K562 (cell line): Measurements from ENCODE around the gene LGALS13. TPM values are rescaled to one million over a fixed set of nuclear protein-coding genes. Genes with fewer than 3 reads are reported as not detected.

ENCODE experiments used
- ATAC-seq: fragments of 200-7000 bp; cut with Tn5 transposase; 3 replicates; pipeline ENCODE4 v1.9.1; 2020; ENCODE audit warnings: moderate library complexity
- BruUV-seq: library from RNA; stranded (reverse); fragments of 400-500 nt; replicated peaks from 2 replicates; lab custom pipeline; 2021; lab: Mats Ljungman, UMichigan
- CTCF ChIA-PET: fragments of 300-600 bp; formaldehyde crosslinking; extraction: SDS; loops from one replicate; lab custom pipeline; 2021; ENCODE audit warnings: low intra/inter-chr PET ratio; lab: Yijun Ruan, JAX
- POLR2A ChIA-PET: fragments of 300-600, 350-650 bp; sonication (Branson Sonifier 250); formaldehyde crosslinking; extraction: SDS; loops from one replicate; lab custom pipeline; 2021; ENCODE audit warnings: antibody characterized with exemption, inconsistent platforms; lab: Yijun Ruan, JAX
- DNase-seq, 4 experiments: peaks; one replicate each; pipeline versions ENCODE4 v3.0.0 to v3.0.0-alpha.2; 2011 to 2018; ENCODE audit warnings: low spot score in 3 of 4, mixed read lengths in 3 of 4; ENCODE audit errors: extremely low read depth in 1 of 4
- FAIRE-seq: peaks from 2 replicates; lab custom pipeline; 2011; peaks lifted over from hg19 to GRCh38; lab: Jason Lieb, UNC
- H2AFZ ChIP-seq: 2 replicates; pipeline ENCODE4 v1.6.0; 2011; ENCODE audit warnings: low read depth, low read length, control low read depth, inconsistent platforms
- H3K27ac ChIP-seq: fragments of 200-600 bp; 3 replicates; pipeline ENCODE4 v1.8.0; 2011; ENCODE audit warnings: low read depth, mild to moderate bottlenecking, control low read depth, inconsistent platforms, low read length, moderate library complexity, mixed read lengths; ENCODE audit errors: extremely low read depth
- H3K27me3 ChIP-seq, 2 experiments: fragments of 300-600 bp in 1 of 2; 2 replicates in 1 of 2; 3 replicates in 1 of 2; pipeline versions ENCODE4 v1.6.0 to v1.8.0; 2011; ENCODE audit warnings: inconsistent platforms in 2 of 2, low read length in 2 of 2, mild to moderate bottlenecking in 1 of 2, mixed read lengths in 1 of 2, moderate library complexity in 1 of 2; ENCODE audit not compliant: control insufficient read depth in 2 of 2, insufficient read depth in 2 of 2
- H3K36me3 ChIP-seq: fragments of 300-600 bp; 3 replicates; pipeline ENCODE4 v1.8.0; 2011; ENCODE audit warnings: mild to moderate bottlenecking, low read length, inconsistent platforms; ENCODE audit not compliant: control insufficient read depth, insufficient read depth
- H3K4me1 ChIP-seq, 2 experiments: fragments of 200-600 bp in 1 of 2; replicated peaks in 1 of 2; 2 replicates in 1 of 2; 3 replicates in 1 of 2; pipeline versions ENCODE4 v1.5.1 to v1.8.0; 2011; ENCODE audit warnings: inconsistent platforms in 2 of 2, low read length in 2 of 2, mild to moderate bottlenecking in 1 of 2, mixed read lengths in 1 of 2, moderate library complexity in 1 of 2; ENCODE audit not compliant: control insufficient read depth in 2 of 2, insufficient read depth in 2 of 2
- H3K4me2 ChIP-seq: 2 replicates; pipeline ENCODE4 v1.6.1; 2011; ENCODE audit warnings: low read length, control low read depth, inconsistent platforms, mixed read lengths; ENCODE audit not compliant: insufficient read depth
- H3K4me3 ChIP-seq: fragments of 200-600 bp; sonication (generic), shearing (Covaris generic); 2 replicates; pipeline ENCODE4 v1.5.1; 2016; ENCODE audit warnings: control low read depth, inconsistent platforms
- H3K79me2 ChIP-seq: fragments of 200-600 bp; 3 replicates; pipeline ENCODE4 v1.8.0; 2011; ENCODE audit warnings: low read length, inconsistent platforms; ENCODE audit not compliant: control insufficient read depth, insufficient read depth
- H3K9ac ChIP-seq, 2 experiments: 2 replicates each; pipeline versions ENCODE4 v1.6.0 to v1.6.1; 2011; ENCODE audit warnings: low read depth in 2 of 2, low read length in 2 of 2, control low read depth in 1 of 2, inconsistent platforms in 1 of 2, mild to moderate bottlenecking in 1 of 2, mixed read lengths in 1 of 2; ENCODE audit not compliant: insufficient read depth in 1 of 2
- H3K9me1 ChIP-seq: one replicate; pipeline ENCODE4 v1.6.0; 2011; ENCODE audit warnings: inconsistent platforms, mild to moderate bottlenecking, low read length, moderate library complexity; ENCODE audit not compliant: control insufficient read depth, insufficient read depth
- H3K9me3 ChIP-seq: replicated peaks from 2 replicates; pipeline ENCODE4 v1.5.1; 2011; ENCODE audit warnings: low read depth, low read length, inconsistent platforms; ENCODE audit not compliant: control insufficient read depth, insufficient read depth
- H4K20me1 ChIP-seq: replicated peaks from 2 replicates; pipeline ENCODE4 v1.6.1; 2011; ENCODE audit warnings: low read length, inconsistent platforms, mixed read lengths; ENCODE audit not compliant: control insufficient read depth, insufficient read depth
- ATF3 ChIP-seq, 2 experiments: fragments of 450-650 bp in 1 of 2; sonication (generic) in 1 of 2; formaldehyde crosslinking in 1 of 2; IDR thresholded peaks in 1 of 2; conservative IDR thresholded peaks in 1 of 2; 2 replicates each; pipeline versions ENCODE4 v1.6.1 to v1.8.1; 2016 to 2023; ENCODE audit warnings: mild to moderate bottlenecking in 2 of 2, moderate library complexity in 2 of 2, inconsistent platforms in 1 of 2, missing genetic modification reagents in 1 of 2
- BRCA1 ChIP-seq, 2 experiments: fragments of 450-650 bp in 1 of 2; sonication (generic) in 1 of 2; formaldehyde crosslinking in 1 of 2; IDR thresholded peaks; 2 replicates each; pipeline versions ENCODE4 v1.5.0 to v1.6.1; 2017 to 2020; ENCODE audit warnings: mild to moderate bottlenecking in 1 of 2, missing genetic modification reagents in 1 of 2
- CGGBP1 ChIP-seq: fragments of 250-450 bp; sonication (Bioruptor Pico); IDR thresholded peaks from 2 replicates; pipeline ENCODE4 v1.9.0; 2021; ENCODE audit warnings: mild to moderate bottlenecking
- E4F1 ChIP-seq: fragments of 250-450 bp; sonication (Bioruptor Pico); IDR thresholded peaks from 2 replicates; pipeline ENCODE4 v1.5.0; 2021; ENCODE audit warnings: mild to moderate bottlenecking, borderline replicate concordance
- ETV6 ChIP-seq, 3 experiments: fragments of 150-350 bp in 1 of 3; sonication (generic) in 1 of 3; formaldehyde crosslinking in 1 of 3; IDR thresholded peaks; 2 replicates each; pipeline versions ENCODE4 v1.6.1 to v1.8.0; 2014 to 2022; ENCODE audit warnings: borderline replicate concordance in 2 of 3, low read depth in 2 of 3, antibody characterized with exemption in 1 of 3, low read length in 1 of 3, mild to moderate bottlenecking in 1 of 3, missing genetic modification reagents in 1 of 3
- NONO ChIP-seq, 2 experiments: fragments of 200-400 bp in 1 of 2; fragments of 450-650 bp in 1 of 2; formaldehyde crosslinking in 1 of 2; IDR thresholded peaks; 2 replicates each; pipeline ENCODE4 v1.6.1; 2017; ENCODE audit warnings: low read depth in 2 of 2, mild to moderate bottlenecking in 2 of 2, moderate library complexity in 2 of 2, low read length in 1 of 2
- RB1 ChIP-seq: fragments of 450-650 bp; IDR thresholded peaks from 2 replicates; pipeline ENCODE4 v1.6.1; 2017; ENCODE audit warnings: low read depth, mild to moderate bottlenecking
- RBFOX2 ChIP-seq: fragments of 200-400 bp; formaldehyde crosslinking; IDR thresholded peaks from 2 replicates; pipeline ENCODE4 v1.6.1; 2017; ENCODE audit warnings: low read depth, mild to moderate bottlenecking, low read length, moderate library complexity
- SAP30 ChIP-seq: fragments of 200-600 bp; sonication (generic); IDR thresholded peaks from 2 replicates; pipeline ENCODE4 v1.6.1; 2012; ENCODE audit warnings: borderline replicate concordance, low read depth, mild to moderate bottlenecking, moderate library complexity, low read length, control low read depth, inconsistent platforms; ENCODE audit not compliant: insufficient read depth, poor library complexity, severe bottlenecking
- SRF ChIP-seq, 2 experiments: fragments of 250-450, 450-650 bp in 1 of 2; sonication (Bioruptor Pico) in 1 of 2; sonication (generic) in 1 of 2; formaldehyde crosslinking; IDR thresholded peaks; 2 replicates each; pipeline versions ENCODE4 v1.5.0 to v1.5.1; 2020 to 2022; ENCODE audit warnings: mild to moderate bottlenecking in 1 of 2, missing genetic modification reagents in 1 of 2
- TCFL5 ChIP-seq: fragments of 250-450 bp; sonication (Bioruptor Pico); conservative IDR thresholded peaks from 2 replicates; pipeline ENCODE4 v1.6.1; 2021; ENCODE audit warnings: mild to moderate bottlenecking, moderate library complexity, matching md5 sums
- TRIM25 ChIP-seq: fragments of 450-650 bp; IDR thresholded peaks from 2 replicates; pipeline ENCODE4 v1.7.0; 2016; ENCODE audit warnings: borderline replicate concordance
- ZNF133 ChIP-seq: fragments of 250-450 bp; sonication (Bioruptor Pico); IDR thresholded peaks from 2 replicates; pipeline ENCODE4 v1.4.0; 2020; ENCODE audit warnings: mild to moderate bottlenecking
- ZNF586 ChIP-seq: fragments of 450-650 bp; formaldehyde crosslinking; conservative IDR thresholded peaks from 2 replicates; pipeline ENCODE4 v1.4.0; 2020; ENCODE audit warnings: mild to moderate bottlenecking, moderate library complexity
- ZNF699 ChIP-seq: fragments of 250-450 bp; sonication (Bioruptor Pico); IDR thresholded peaks from 2 replicates; pipeline ENCODE4 v1.8.0; 2021; ENCODE audit warnings: mild to moderate bottlenecking, moderate library complexity; ENCODE audit not compliant: insufficient replicate concordance
- WGBS: fragments of 100-300 bp; shearing (Covaris generic); methylation state at CpG from one replicate; pipeline ENCODE4 v1.1.6; 2016; ENCODE audit warnings: low coverage, mixed read lengths; ENCODE audit not compliant: insufficient coverage; ENCODE audit errors: missing lambda C conversion rate; 5-methylcytosine and 5-hydroxymethylcytosine counted together
- in situ Hi-C: fragments of 300-500 bp; cut with MboI; formaldehyde crosslinking; loops from 4 replicates; pipeline ENCODE4 v1.15.0; 2018; ENCODE audit warnings: inconsistent platforms, mixed read lengths
- intact Hi-C: fragments of 100-400 bp; cut with micrococcal nuclease; formaldehyde crosslinking; loops from 2 replicates; pipeline ENCODE4 v1.14.2; 2022
- polyA plus RNA-seq, 8 experiments: library from polyadenylated mRNA; depleted of rRNA in 4 of 8; stranded (reverse) in 5 of 8; unstranded in 3 of 8; fragments of >200 nt; fragmentation: Nextera tagmentation in 2 of 8; fragmentation: Illumina TruSeq in 1 of 8; extraction: Ambion mirVana in 2 of 8; extraction: Trizol in 1 of 8; gene quantifications; 2 replicates each; pipeline versions ENCODE4 v1.2.1 to v1.2.3, GENCODE V29; 2011 to 2014; ENCODE audit warnings: inconsistent platforms in 1 of 8, missing spikeins in 1 of 8
- total RNA-seq, 7 experiments: library from RNA; depleted of rRNA in 6 of 7; stranded (reverse); fragments of >200 nt in 6 of 7; fragmentation: Illumina TruSeq in 2 of 7; extraction: Trizol in 2 of 7; gene quantifications; 2 replicates each; pipeline versions ENCODE4 v1.2.1 to v1.2.3, GENCODE V29; 2011 to 2021; ENCODE audit warnings: low replicate concordance in 1 of 7

The LGALS13 gene
- total and polyA plus RNA-seq, 9 of the 15 experiments (the other 6 are each of a cell fraction or from before 2014, with no cell fraction given), result 0.11 to 0.43 TPM; not detected in 7

GRCh38 chr19:39655613-39656012, 53.3 kb downstream of the LGALS13 start, which contains the start of gene LGALS16:
Gene LGALS16 (plus strand): TSS chr19:39655913. CDS start chr19:39655962, 49 bp downstream.
- Histone ChIP-seq H3K9me3 (no peaks in the 10 kb centered on the region), H3K4me2 (no peak within 1 kb of the TSS), H3K79me2 (no peaks in the 10 kb centered on the region), H3K9ac (no peak within 1 kb of the TSS), H3K36me3 (no peaks in the 10 kb centered on the region), H2AFZ (no peak within 1 kb of the TSS), H3K4me3 (no peak within 1 kb of the TSS), H4K20me1 (no peaks in the 10 kb centered on the region), H3K4me1 (no peaks in the 10 kb centered on the region), H3K27ac (no peak within 1 kb of the TSS), H3K9me1 (no peaks in the 10 kb centered on the region), H3K27me3 (no peaks in the 10 kb centered on the region; a peak in 2 of 5 replicates)
- ATAC-seq (no peak), FAIRE-seq (no peak), DNase-seq (no peak)
- CTCF ChIA-PET, result no interaction called here
- BruUV-seq, result no TSS peak
- WGBS, result 0% methylated on average over 3 of the region's 3 CpGs
- in situ Hi-C loops (no loop called here), intact Hi-C loops (no loop called here)
- no peak for TF ChIP-seq RBFOX2
- TF ChIP-seq SAP30, result no peak
- no peak for TF ChIP-seq NONO (IDR thresholded peaks at IDR 0.05; ENCODE audit: low read depth in 2 of 2, low read length in 1 of 2)
- TF ChIP-seq TCFL5 (CRISPR knock-in tag), result no peak
- no peak for TF ChIP-seq ZNF133
- TF ChIP-seq E4F1 (CRISPR knock-in tag), result no peak
- no peak for TF ChIP-seq ZNF586 (CRISPR knock-in tag)
- TF ChIP-seq SRF (CRISPR knock-in tag; IDR thresholded peaks at IDR 0.05), result no peak
- TF ChIP-seq BRCA1 (IDR thresholded peaks at IDR 0.05), result no peak
- TF ChIP-seq BRCA1 (CRISPR knock-in tag; IDR thresholded peaks at IDR 0.05), result no peak
- TF ChIP-seq ETV6 (IDR thresholded peaks at IDR 0.05; ENCODE audit: borderline replicate concordance in 1 of 2, low read depth in 2 of 2, low read length in 1 of 2), result no peak
- no peak for TF ChIP-seq ETV6 (CRISPR knock-in tag; IDR thresholded peaks at IDR 0.05; ENCODE audit: borderline replicate concordance)
- TF ChIP-seq ATF3 (IDR thresholded peaks at IDR 0.05), result no peak
- no peak for TF ChIP-seq ATF3 (CRISPR knock-in tag; conservative IDR thresholded peaks at IDR 0.05)
- no peak for TF ChIP-seq TRIM25
- TF ChIP-seq ZNF699, result no peak
- no peak for TF ChIP-seq CGGBP1 (CRISPR knock-in tag)
- no peak for TF ChIP-seq RB1
- POLR2A ChIA-PET, result no interaction called here
